Stimulated activated CD8-positive, alpha-beta memory T cell treated with anti-CD3 and anti-CD28 coated beads, Interleukin-15, amount 100 ng/mL, for 1 hour (primary cell): ENCODE data around the gene ZNF324.
"Not testable (repeated sequence)": the region's sequence is repeated elsewhere in the genome, so short reads cannot be mapped to it uniquely, and the experiment has no call there.

Experiments
- DNase-seq: peaks from one replicate; pipeline ENCODE4 v3.0.0-alpha.2; 2020; ENCODE audit warnings: low read depth

Gene ZNF324

GRCh38 chr19:58466760-58467589 is at the start of gene ZNF324:
TSS of gene ZNF324 (plus strand) at chr19:58467080. CDS start at chr19:58469186, 2,106 bp downstream.
- peak; percentile 96 for DNase-seq

- DNase-seq, result no peak
Measured at GRCh38 chr19:58428617-58429016, 38.3 kb upstream of the ZNF324 start.

- no peak for DNase-seq
Measured at GRCh38 chr19:58429745-58430144, 37.1 kb upstream of the ZNF324 start.

GRCh38 chr19:58434217-58434616 is 32.7 kb upstream of the ZNF324 start:
- no peak for DNase-seq

GRCh38 chr19:58439576-58440554 is 27.0 kb upstream of the ZNF324 start, which contains the start of gene ZNF132:
TSS of gene ZNF132 (minus strand) at chr19:58440153. CDS start at chr19:58439821, 332 bp downstream.
- DNase-seq, result peak; percentile 82

GRCh38 chr19:58440556-58440955 is 26.3 kb upstream of the ZNF324 start:
- no peak for DNase-seq

- DNase-seq, result not testable (repeated sequence)
Measured at GRCh38 chr19:58442986-58443385, 23.9 kb upstream of the ZNF324 start.

GRCh38 chr19:58448860-58449259 is 18.0 kb upstream of the ZNF324 start:
- DNase-seq, result not testable (repeated sequence)

- not testable (repeated sequence) for DNase-seq
Measured at GRCh38 chr19:58449980-58450379, 16.9 kb upstream of the ZNF324 start.

- no peak for DNase-seq
Measured at GRCh38 chr19:58450856-58451357, 16.0 kb upstream of the ZNF324 start.

- peak; percentile 94 for DNase-seq
Measured at GRCh38 chr19:58451358-58452101, 15.3 kb upstream of the ZNF324 start, which contains the start of gene ZNF324B. TSS of gene ZNF324B (plus strand) at chr19:58451622. CDS start at chr19:58453702, 2,080 bp downstream.

- no peak for DNase-seq
Measured at GRCh38 chr19:58453743-58454142, 13.1 kb upstream of the ZNF324 start.

- no peak for DNase-seq
Measured at GRCh38 chr19:58455306-58455705, 11.6 kb upstream of the ZNF324 start.

GRCh38 chr19:58456111-58456510 is 10.8 kb upstream of the ZNF324 start:
- no peak for DNase-seq

- DNase-seq, result no peak
Measured at GRCh38 chr19:58460039-58460438, 6.8 kb upstream of the ZNF324 start.

GRCh38 chr19:58466089-58466759 is 656 bp upstream of the ZNF324 start:
- no peak for DNase-seq

GRCh38 chr19:58468216-58468839 is 1.4 kb downstream of the ZNF324 start:
- DNase-seq, result no peak

GRCh38 chr19:58469241-58470013 is 2.5 kb downstream of the ZNF324 start:
- DNase-seq, result no peak

GRCh38 chr19:58470837-58471543 is 4.1 kb downstream of the ZNF324 start:
- not testable (repeated sequence) for DNase-seq
